Fibroblast of lung (primary cell): Measurements from ENCODE around the gene EPHB3.
"Not testable (repeated sequence)": the region's sequence is repeated elsewhere in the genome, so short reads cannot be mapped to it uniquely, and the experiment has no call there.

Source experiments
- EZH2 ChIP-seq: IDR thresholded peaks from 2 replicates; pipeline ENCODE4 v1.5.1; 2012; ENCODE audit warnings: low read length, control low read depth, mild to moderate bottlenecking; ENCODE audit errors: missing control alignments
- TF ChIP-seq, protein P1 (sequence below), 2 donors: IDR thresholded peaks in 1 of 2; conservative IDR thresholded peaks in 1 of 2; 1 replicate in 1 of 2; 2 replicates in 1 of 2; pipeline ENCODE4 v1.5.1; 2011 to 2012; ENCODE audit warnings: low read length in 2 of 2, control low read depth in 1 of 2, inconsistent platforms in 1 of 2, low read depth in 1 of 2, mild to moderate bottlenecking in 1 of 2

DNA sequence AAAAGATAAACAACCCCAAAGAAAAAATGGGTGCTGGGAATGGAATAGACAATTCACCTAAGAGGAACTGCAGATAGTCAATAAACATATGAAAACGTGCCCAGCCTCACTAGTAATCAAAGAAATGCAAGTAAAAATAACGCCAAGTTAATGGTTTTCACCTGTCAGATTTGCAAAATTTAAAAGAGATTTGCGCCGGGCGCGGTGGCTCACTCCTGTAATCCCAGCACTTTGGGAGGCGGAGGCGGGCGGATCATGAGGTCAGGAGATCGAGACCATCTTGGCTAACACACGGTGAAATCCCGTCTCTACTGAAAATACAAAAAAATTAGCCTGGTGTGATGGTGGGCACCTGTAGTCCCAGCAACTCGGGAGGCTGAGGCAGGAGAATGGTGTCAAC lies 60.6 kb downstream of the EPHB3 start:
- TF ChIP-seq, protein P1, sequence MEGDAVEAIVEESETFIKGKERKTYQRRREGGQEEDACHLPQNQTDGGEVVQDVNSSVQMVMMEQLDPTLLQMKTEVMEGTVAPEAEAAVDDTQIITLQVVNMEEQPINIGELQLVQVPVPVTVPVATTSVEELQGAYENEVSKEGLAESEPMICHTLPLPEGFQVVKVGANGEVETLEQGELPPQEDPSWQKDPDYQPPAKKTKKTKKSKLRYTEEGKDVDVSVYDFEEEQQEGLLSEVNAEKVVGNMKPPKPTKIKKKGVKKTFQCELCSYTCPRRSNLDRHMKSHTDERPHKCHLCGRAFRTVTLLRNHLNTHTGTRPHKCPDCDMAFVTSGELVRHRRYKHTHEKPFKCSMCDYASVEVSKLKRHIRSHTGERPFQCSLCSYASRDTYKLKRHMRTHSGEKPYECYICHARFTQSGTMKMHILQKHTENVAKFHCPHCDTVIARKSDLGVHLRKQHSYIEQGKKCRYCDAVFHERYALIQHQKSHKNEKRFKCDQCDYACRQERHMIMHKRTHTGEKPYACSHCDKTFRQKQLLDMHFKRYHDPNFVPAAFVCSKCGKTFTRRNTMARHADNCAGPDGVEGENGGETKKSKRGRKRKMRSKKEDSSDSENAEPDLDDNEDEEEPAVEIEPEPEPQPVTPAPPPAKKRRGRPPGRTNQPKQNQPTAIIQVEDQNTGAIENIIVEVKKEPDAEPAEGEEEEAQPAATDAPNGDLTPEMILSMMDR (conservative IDR thresholded peaks at IDR 0.05 in 1 of 2, IDR thresholded peaks at IDR 0.05 in 1 of 2; ENCODE audit: low read depth in 1 of 2, low read length in 2 of 2): not testable (repeated sequence)
- not testable (repeated sequence) for TF ChIP-seq EZH2
